SK-N-MC (cell line): ENCODE results near the gene USP46.

Experiments used
- EZH2 ChIP-seq: fragments of 200-600 bp; sonication (generic); IDR thresholded peaks from one replicate; pipeline ENCODE4 v1.6.1; 2017; ENCODE audit warnings: antibody characterized with exemption
- FOXP2 ChIP-seq: optimal IDR thresholded peaks from 2 replicates; pipeline ENCODE3; 2011; ENCODE audit warnings: mild to moderate bottlenecking, moderate library complexity; ENCODE audit not compliant: insufficient read depth; ENCODE audit errors: extremely low read length, control extremely low read depth
- POLR2AphosphoS5 ChIP-seq: IDR thresholded peaks from 2 replicates; pipeline ENCODE4 v1.6.1; 2012; ENCODE audit warnings: mild to moderate bottlenecking, low read depth, low read length, borderline replicate concordance

GRCh38 chr4:52657618-52658501 is 1.2 kb downstream of the USP46 start:
- TF ChIP-seq EZH2, result no peak
- no peak for TF ChIP-seq POLR2AphosphoS5
- TF ChIP-seq FOXP2, result no peak
